Breast epithelium (tissue), 3 donors: ENCODE data around the gene LAMA3.

Experiments
- CTCF ChIP-seq, 3 donors: fragments of 450-650 bp; IDR thresholded peaks; one replicate each; pipeline ENCODE4 v1.5.1; 2016 to 2017; ENCODE audit warnings: antibody characterized with exemption in 3 of 3, mild to moderate bottlenecking in 3 of 3, moderate library complexity in 3 of 3
- POLR2A ChIP-seq: fragments of 450-650 bp; IDR thresholded peaks from one replicate; pipeline ENCODE4 v1.6.1; 2016; ENCODE audit warnings: antibody characterized with exemption, mild to moderate bottlenecking, moderate library complexity

DNA sequence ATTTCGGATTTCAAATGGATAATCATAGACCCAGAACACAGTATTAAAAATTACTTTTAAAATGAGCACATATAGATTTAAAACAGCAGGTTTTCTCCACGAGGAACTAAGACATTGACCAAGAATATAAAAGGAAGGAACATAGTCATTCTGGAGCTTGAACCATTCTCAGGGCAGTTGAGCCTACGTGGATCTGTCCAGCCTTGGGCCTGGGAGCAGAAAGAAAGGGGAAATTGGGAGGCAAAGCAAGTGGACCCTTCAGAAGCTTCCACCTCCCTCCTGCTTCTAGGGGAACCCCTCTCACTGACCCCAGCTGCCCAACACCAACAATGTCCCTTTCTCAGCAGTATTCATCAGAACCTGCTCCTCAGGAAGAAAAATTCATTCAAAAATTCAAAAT is 293.9 kb downstream of the LAMA3 start:
- no peak for TF ChIP-seq CTCF (IDR thresholded peaks at IDR 0.05)
- TF ChIP-seq POLR2A: no peak
